Measurements from ENCODE around the gene TENM4.

GRCh38 chr11:79439886-79440570 is 802 bp downstream of the TENM4 start:
- TF ChIP-seq CTCF (IDR thresholded peaks at IDR 0.05; ENCODE audit: low read depth, low read length, missing input control) (no peak), REST (IDR thresholded peaks at IDR 0.05) (no peak), FOXA1 (IDR thresholded peaks at IDR 0.05) (no peak), RAD21 (IDR thresholded peaks at IDR 0.05) (no peak), JUND (IDR thresholded peaks at IDR 0.05) (no peak)
- TF ChIP-seq, protein P1, sequence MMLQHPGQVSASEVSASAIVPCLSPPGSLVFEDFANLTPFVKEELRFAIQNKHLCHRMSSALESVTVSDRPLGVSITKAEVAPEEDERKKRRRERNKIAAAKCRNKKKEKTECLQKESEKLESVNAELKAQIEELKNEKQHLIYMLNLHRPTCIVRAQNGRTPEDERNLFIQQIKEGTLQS (IDR thresholded peaks at IDR 0.05), result no peak
